CMK (cell line): ENCODE measurements around the gene NEU2.
"Not testable (repeated sequence)": the region's sequence is repeated elsewhere in the genome, so short reads cannot be mapped to it uniquely, and the experiment has no call there.

Experiments used
- DNase-seq: peaks from one replicate; pipeline ENCODE4 v3.0.0-alpha.2; 2010; ENCODE audit warnings: low read depth

Gene NEU2

GRCh38 chr2:233058717-233059546 is 26.5 kb downstream of the NEU2 start:
- DNase-seq, result no peak

- no peak for DNase-seq
These were observed 27.0 kb downstream of the NEU2 start for GRCh38 chr2:233059547-233059796.

- DNase-seq, result peak; percentile 71
These were observed 27.5 kb downstream of the NEU2 start, which contains the start of gene INPP5D for GRCh38 chr2:233059797-233060500. TSS of gene INPP5D (plus strand) at chr2:233060342. CDS start at chr2:233060479, 137 bp downstream.

- no peak for DNase-seq
These were observed 28.1 kb downstream of the NEU2 start for GRCh38 chr2:233060501-233060979.

GRCh38 chr2:233060980-233061590 is 28.6 kb downstream of the NEU2 start:
- no peak for DNase-seq

GRCh38 chr2:233061591-233062450 is 29.3 kb downstream of the NEU2 start:
- no peak for DNase-seq

- no peak for DNase-seq
These were observed 30.0 kb downstream of the NEU2 start for GRCh38 chr2:233062451-233062850.

- DNase-seq, result no peak
These were observed 30.4 kb downstream of the NEU2 start for GRCh38 chr2:233062946-233063268.

- DNase-seq, result no peak
These were observed 30.9 kb downstream of the NEU2 start for GRCh38 chr2:233063269-233063975.

GRCh38 chr2:233063976-233064411 is 31.5 kb downstream of the NEU2 start:
- DNase-seq, result no peak

- no peak for DNase-seq
These were observed 32.2 kb downstream of the NEU2 start for GRCh38 chr2:233064530-233065199.

- DNase-seq, result not testable (repeated sequence)
These were observed 32.7 kb downstream of the NEU2 start for GRCh38 chr2:233065200-233065589.

GRCh38 chr2:233065954-233066470 is 33.5 kb downstream of the NEU2 start:
- no peak for DNase-seq

- no peak for DNase-seq
These were observed 36.4 kb downstream of the NEU2 start for GRCh38 chr2:233068762-233069418.

GRCh38 chr2:233072838-233073237 is 40.4 kb downstream of the NEU2 start:
- no peak for DNase-seq

- no peak for DNase-seq
These were observed 41.6 kb downstream of the NEU2 start for GRCh38 chr2:233074106-233074505.

- no peak for DNase-seq
These were observed 42.9 kb downstream of the NEU2 start for GRCh38 chr2:233075141-233075965.

GRCh38 chr2:233075966-233076339 is 43.5 kb downstream of the NEU2 start:
- no peak for DNase-seq

- DNase-seq, result no peak
These were observed 44.3 kb downstream of the NEU2 start for GRCh38 chr2:233076749-233077148.
